Activated T-helper 9 cell treated with anti-CD3 and anti-CD28 coated beads, Interleukin-2, amount 50 U/mL, for 16 hours (primary cell): ENCODE results near the gene ABR.
A peak's percentile ranks its signal among the peaks of the same experiment; 100 is the strongest.
"Not testable (repeated sequence)": the region's sequence is repeated elsewhere in the genome, so short reads cannot be mapped to it uniquely, and the experiment has no call there.

ENCODE experiments used
- DNase-seq: peaks from one replicate; pipeline ENCODE4 v3.0.0-alpha.2; 2020; ENCODE audit warnings: low read depth

Gene ABR

GRCh38 chr17:1147664-1148063, 32.1 kb downstream of the ABR start:
- DNase-seq: no peak

- DNase-seq: no peak
Observed at GRCh38 chr17:1146561-1147265, 33.1 kb downstream of the ABR start.

GRCh38 chr17:1145311-1145986, 34.3 kb downstream of the ABR start:
- no peak for DNase-seq

- no peak for DNase-seq
Observed at GRCh38 chr17:1144162-1144561, 35.6 kb downstream of the ABR start.

GRCh38 chr17:1143573-1143972, 36.2 kb downstream of the ABR start:
- no peak for DNase-seq

GRCh38 chr17:1142561-1142971, 37.2 kb downstream of the ABR start:
- no peak for DNase-seq

- no peak for DNase-seq
Observed at GRCh38 chr17:1137465-1137894, 42.3 kb downstream of the ABR start.

GRCh38 chr17:1136748-1137147, 43.0 kb downstream of the ABR start:
- DNase-seq: no peak

- DNase-seq: no peak
Observed at GRCh38 chr17:1134634-1135324, 45.0 kb downstream of the ABR start.

GRCh38 chr17:1130191-1130590, 49.6 kb downstream of the ABR start:
- DNase-seq: no peak

- DNase-seq: not testable (repeated sequence)
Observed at GRCh38 chr17:1128463-1128862, 51.3 kb downstream of the ABR start.

GRCh38 chr17:1126801-1127550, 52.8 kb downstream of the ABR start:
- DNase-seq: no peak

GRCh38 chr17:1126250-1126797, 53.5 kb downstream of the ABR start:
- DNase-seq: no peak

GRCh38 chr17:1125788-1126145, 54.0 kb downstream of the ABR start:
- no peak for DNase-seq

GRCh38 chr17:1124896-1125787, 54.6 kb downstream of the ABR start:
- no peak for DNase-seq

- DNase-seq: no peak
Observed at GRCh38 chr17:1123921-1124715, 55.7 kb downstream of the ABR start.

GRCh38 chr17:1123393-1123831, 56.4 kb downstream of the ABR start:
- no peak for DNase-seq

- DNase-seq: peak; percentile 70
Observed at GRCh38 chr17:1122533-1123392, 57.0 kb downstream of the ABR start.

GRCh38 chr17:1121442-1121817, 58.4 kb downstream of the ABR start:
- DNase-seq: not testable (repeated sequence)
